Measurements from ENCODE around the gene DBNDD1. TPM values are rescaled to one million over a fixed set of nuclear protein-coding genes. Genes with fewer than 3 reads are reported as not detected.

The DBNDD1 gene
- total RNA-seq, 1 experiment from 2014 or later: 64.6 TPM

DNA sequence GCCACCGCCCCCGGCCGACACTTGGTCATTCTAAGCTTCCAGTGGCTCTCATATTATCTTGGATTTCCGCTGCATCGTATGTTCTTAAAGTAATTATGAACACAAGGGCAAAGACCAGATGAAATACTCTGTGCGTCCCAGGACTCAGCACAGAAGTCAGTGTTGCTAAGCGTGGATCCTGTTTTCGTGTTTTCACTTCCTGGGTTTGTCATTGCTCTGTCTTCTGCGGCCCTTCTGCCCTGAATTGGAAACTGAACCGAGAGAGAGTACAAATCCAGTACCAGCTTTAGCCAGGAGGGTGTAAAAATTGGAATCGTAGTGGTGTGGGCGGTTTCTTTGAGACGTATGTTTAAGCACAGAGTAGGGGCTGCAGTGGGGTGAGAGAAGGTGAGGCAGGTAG is 32.7 kb downstream of the DBNDD1 start:
- no peak for DNase-seq
- BruUV-seq (replicated peaks): no TSS peak
- POLR2A ChIA-PET: no interaction called here
- Mint-ChIP-seq H3K36me3 (ENCODE audit: insufficient read depth, unreplicated experiment) (peaks cover 90% of the 10 kb centered on the region), H3K4me3 (ENCODE audit: unreplicated experiment) (no peak overlapping the region), H3K27me3 (ENCODE audit: insufficient read depth, unreplicated experiment) (no peaks in the 10 kb centered on the region), H3K4me1 (ENCODE audit: low read depth, unreplicated experiment) (no peaks in the 10 kb centered on the region), H3K9me3 (ENCODE audit: unreplicated experiment) (no peaks in the 10 kb centered on the region), H3K27ac (ENCODE audit: unreplicated experiment) (no peak overlapping the region)
- TF ChIP-seq CTCF (IDR thresholded peaks at IDR 0.05; ENCODE audit: insufficient read depth in 1 of 2, low read depth in 1 of 2, low read length in 1 of 2, severe bottlenecking in 1 of 2, unreplicated experiment in 1 of 2): no peak
- Histone ChIP-seq H3K4me1 (no peaks in the 10 kb centered on the region), H3K36me3 (ENCODE audit: control insufficient read depth, insufficient read depth, low read length) (peaks cover 10% of the 10 kb centered on the region), H3K4me3 (ENCODE audit: low read depth, low read length) (no peak overlapping the region), H3K9me3 (no peaks in the 10 kb centered on the region), H3K27me3 (replicated peaks; ENCODE audit: control insufficient read depth, insufficient read depth, low read length) (no peaks in the 10 kb centered on the region)
- intact Hi-C loops (cut with micrococcal nuclease; ENCODE audit: unreplicated experiment): no loop called here
- CTCF ChIA-PET: no interaction called here

GRCh38 chr16:89985219-89985618 is 34.0 kb downstream of the DBNDD1 start:
- Mint-ChIP-seq H3K36me3 (ENCODE audit: insufficient read depth, unreplicated experiment) (peaks cover 80% of the 10 kb centered on the region), H3K9me3 (ENCODE audit: unreplicated experiment) (no peaks in the 10 kb centered on the region), H3K4me1 (ENCODE audit: low read depth, unreplicated experiment) (no peaks in the 10 kb centered on the region), H3K27me3 (ENCODE audit: insufficient read depth, unreplicated experiment) (no peaks in the 10 kb centered on the region), H3K27ac (ENCODE audit: unreplicated experiment) (no peak overlapping the region), H3K4me3 (ENCODE audit: unreplicated experiment) (no peak overlapping the region)
- Histone ChIP-seq H3K27me3 (replicated peaks; ENCODE audit: control insufficient read depth, insufficient read depth, low read length) (no peaks in the 10 kb centered on the region), H3K4me1 (no peaks in the 10 kb centered on the region), H3K36me3 (ENCODE audit: control insufficient read depth, insufficient read depth, low read length) (peaks cover 5% of the 10 kb centered on the region), H3K4me3 (ENCODE audit: low read depth, low read length) (no peak overlapping the region), H3K9me3 (no peaks in the 10 kb centered on the region)
- intact Hi-C loops (cut with micrococcal nuclease; ENCODE audit: unreplicated experiment): no loop called here
- ChIA-PET CTCF (no interaction called here), POLR2A (no interaction called here)
- DNase-seq: no peak
- TF ChIP-seq CTCF (IDR thresholded peaks at IDR 0.05; ENCODE audit: insufficient read depth in 1 of 2, low read depth in 1 of 2, low read length in 1 of 2, severe bottlenecking in 1 of 2, unreplicated experiment in 1 of 2): no peak
- BruUV-seq (replicated peaks): no TSS peak

DNA sequence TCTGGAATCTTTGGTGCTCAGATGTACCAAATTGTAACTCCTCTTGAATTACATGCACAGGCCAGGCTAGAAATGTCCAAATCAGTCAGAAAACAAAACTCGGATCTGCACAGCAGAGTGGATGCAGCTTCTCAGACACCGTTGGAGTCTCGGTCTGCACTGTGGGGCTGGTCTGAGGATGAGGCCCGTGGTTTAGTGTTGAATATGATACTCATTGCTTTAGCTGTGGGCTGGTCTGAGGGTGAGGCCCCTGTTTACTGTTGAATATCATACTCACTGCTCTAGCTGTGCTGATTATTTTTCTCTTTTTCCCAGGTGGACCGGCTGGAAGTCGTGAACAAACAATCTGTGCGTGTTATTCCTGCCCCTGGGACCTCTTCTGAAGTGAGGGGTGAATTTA is 35.0 kb downstream of the DBNDD1 start:
- H3K27me3 Mint-ChIP-seq (ENCODE audit: insufficient read depth, unreplicated experiment): no peaks in the 10 kb centered on the region
- intact Hi-C loops (cut with micrococcal nuclease; ENCODE audit: unreplicated experiment): no loop called here
- H3K9me3 Mint-ChIP-seq (ENCODE audit: unreplicated experiment): no peaks in the 10 kb centered on the region
- ChIA-PET POLR2A (no interaction called here), CTCF (no interaction called here)
- no peak overlapping the region for H3K27ac Mint-ChIP-seq (ENCODE audit: unreplicated experiment)
- no peak overlapping the region for H3K4me3 Mint-ChIP-seq (ENCODE audit: unreplicated experiment)
- peaks cover 5% of the 10 kb centered on the region for H3K36me3 ChIP-seq (ENCODE audit: control insufficient read depth, insufficient read depth, low read length)
- H3K9me3 ChIP-seq: no peaks in the 10 kb centered on the region
- no peaks in the 10 kb centered on the region for H3K4me1 ChIP-seq
- no peak for TF ChIP-seq CTCF (IDR thresholded peaks at IDR 0.05; ENCODE audit: insufficient read depth in 1 of 2, low read depth in 1 of 2, low read length in 1 of 2, severe bottlenecking in 1 of 2, unreplicated experiment in 1 of 2)
- no TSS peak for BruUV-seq (replicated peaks)
- peaks cover 80% of the 10 kb centered on the region for H3K36me3 Mint-ChIP-seq (ENCODE audit: insufficient read depth, unreplicated experiment)
- no peaks in the 10 kb centered on the region for H3K27me3 ChIP-seq (replicated peaks; ENCODE audit: control insufficient read depth, insufficient read depth, low read length)
- H3K4me3 ChIP-seq (ENCODE audit: low read depth, low read length): no peak overlapping the region
- H3K4me1 Mint-ChIP-seq (ENCODE audit: low read depth, unreplicated experiment): no peaks in the 10 kb centered on the region
- DNase-seq: no peak
